Dedifferentiated amniotic fluid mesenchymal stem cell (primary cell): ENCODE data around the gene NOS1AP.
A peak's percentile ranks its signal among the peaks of the same experiment; 100 is the strongest.

Source experiments
- DNase-seq: peaks from one replicate; pipeline ENCODE4 v3.0.0-alpha.2; 2016; ENCODE audit errors: extremely low spot score

NOS1AP gene

DNA sequence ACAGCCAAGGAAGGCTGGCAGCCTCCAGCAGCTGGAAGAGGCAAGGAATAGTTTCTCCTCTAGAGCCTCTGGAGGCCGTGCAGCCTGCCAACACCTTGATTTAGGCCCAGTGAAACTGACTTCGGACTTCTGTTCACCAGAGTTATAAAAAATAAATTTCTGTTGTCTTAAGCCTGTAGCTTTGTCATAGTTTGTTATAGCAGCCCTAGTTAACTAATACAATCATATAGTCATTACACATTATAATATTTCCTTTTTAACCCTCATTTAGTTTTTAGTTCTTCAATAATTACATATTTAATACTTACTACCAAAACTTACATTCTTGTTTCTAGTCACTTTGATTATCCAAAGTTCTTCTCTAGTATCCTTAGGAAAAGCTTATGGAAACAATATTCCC is 20.3 kb downstream of the NOS1AP start:
- no peak for DNase-seq

DNA sequence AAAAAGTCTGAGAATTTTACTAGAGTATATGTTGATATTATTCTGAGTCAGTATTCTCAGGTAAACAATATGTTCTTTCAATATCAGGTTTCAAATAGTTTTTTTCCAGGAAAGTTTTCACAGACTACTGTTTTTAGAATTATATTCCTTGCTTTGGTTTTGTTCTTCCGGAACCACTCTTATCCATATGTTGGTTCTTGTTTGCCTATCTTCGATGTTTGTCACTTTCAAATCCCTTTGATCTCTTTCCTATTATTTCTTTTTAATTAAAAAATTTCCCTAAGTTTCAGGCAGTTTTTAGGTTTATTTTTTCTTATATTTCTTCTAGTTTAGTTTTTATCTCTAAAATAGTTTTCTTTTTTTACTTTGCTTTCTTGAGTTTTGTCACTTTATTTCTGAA is 20.9 kb downstream of the NOS1AP start:
- no peak for DNase-seq

DNA sequence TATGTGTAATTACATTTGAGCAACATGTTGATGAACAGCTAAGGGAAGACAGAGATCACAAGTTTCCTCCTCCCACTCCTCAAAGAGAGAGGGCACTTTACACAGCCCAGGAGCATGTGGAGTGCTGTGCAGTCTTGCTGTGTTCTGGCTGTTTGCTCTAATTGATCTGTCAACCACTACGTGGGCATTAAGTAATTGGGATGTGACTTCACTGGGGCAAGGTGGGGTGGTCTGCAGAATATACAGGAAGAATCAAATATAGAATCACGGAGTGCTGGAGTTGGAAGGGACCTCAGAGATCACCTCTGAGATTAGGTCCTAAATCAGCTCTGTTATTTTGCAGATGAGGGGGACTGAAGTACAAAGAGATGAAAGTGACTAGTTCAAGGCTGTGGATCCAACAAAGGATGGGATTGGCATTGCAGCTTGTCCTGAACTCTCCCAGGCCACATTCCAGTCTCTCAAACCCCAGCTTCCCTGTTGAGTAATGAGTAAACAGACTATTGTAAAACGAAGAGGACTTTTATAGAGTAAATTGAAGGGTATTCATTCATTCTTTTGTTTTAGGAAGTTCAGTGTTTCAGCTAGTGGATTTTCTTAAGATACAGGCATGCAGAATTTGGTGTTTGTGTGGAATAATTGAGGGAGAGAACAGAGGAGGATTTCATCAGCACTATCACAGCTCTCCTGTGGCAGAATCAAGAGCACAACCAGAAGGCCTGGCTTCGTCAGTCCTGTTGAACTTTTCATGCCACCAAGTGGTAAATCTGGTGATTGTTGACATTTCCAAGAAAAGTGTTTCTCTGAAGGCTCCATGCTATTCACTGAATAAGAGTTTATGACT is 22.4 kb downstream of the NOS1AP start:
- DNase-seq: no peak

DNA sequence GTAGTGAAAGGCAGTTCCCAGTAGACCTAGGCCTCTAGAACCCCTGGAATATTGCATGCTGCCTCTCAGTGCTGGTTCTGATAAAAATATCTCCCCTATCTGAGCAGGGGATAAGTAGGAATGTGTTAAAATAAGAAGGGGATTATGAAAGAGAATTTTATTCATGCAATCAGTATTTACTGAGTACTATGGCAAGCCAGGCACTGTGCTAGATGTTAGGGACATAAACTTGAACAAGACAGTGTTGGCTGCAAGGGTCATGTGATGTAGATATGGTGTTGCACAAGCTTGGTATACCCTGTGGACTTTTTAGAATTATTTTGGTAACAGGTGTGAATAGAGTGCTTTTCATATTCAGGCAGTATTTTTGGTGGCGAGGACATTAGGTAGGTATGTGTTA is 23.6 kb downstream of the NOS1AP start:
- no peak for DNase-seq

DNA sequence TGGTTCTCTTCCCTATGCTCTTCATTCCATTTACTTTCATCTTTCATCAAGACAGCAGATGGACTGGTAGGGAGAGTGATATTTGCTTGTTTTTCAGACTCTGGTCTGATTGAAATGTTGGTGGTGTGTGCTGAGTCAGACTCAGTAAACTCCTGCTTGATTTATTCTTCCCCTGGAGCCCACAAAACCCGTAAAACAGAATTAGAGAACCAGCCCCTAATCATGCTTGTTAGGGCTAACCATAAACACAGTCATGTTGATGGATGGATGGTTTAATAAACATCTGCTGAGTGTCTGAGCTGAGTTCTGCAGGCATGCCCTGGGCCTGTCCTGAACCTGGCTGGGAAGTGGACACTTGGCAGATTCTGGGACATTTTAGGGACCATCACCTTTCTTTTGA is 24.8 kb downstream of the NOS1AP start:
- no peak for DNase-seq

DNA sequence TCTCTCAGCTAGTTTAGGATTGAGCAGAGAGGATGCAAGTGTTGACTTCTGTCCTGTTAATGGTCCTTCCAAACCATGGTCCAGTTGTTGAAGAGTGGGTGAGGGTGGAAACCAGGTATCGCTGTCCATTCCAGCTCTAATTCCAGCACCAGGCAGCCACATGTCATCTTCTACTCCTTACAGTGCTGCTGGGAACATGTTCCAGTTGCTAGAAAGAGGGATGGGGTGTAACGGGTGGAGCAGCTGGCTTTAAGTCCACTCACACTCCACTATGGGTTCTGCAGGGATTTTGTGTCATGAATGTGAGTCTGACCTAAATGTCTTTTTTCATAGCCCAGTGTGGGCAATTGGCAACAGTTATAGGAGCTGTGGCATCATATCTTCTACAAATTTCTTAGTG is 25.2 kb downstream of the NOS1AP start:
- DNase-seq: no peak

DNA sequence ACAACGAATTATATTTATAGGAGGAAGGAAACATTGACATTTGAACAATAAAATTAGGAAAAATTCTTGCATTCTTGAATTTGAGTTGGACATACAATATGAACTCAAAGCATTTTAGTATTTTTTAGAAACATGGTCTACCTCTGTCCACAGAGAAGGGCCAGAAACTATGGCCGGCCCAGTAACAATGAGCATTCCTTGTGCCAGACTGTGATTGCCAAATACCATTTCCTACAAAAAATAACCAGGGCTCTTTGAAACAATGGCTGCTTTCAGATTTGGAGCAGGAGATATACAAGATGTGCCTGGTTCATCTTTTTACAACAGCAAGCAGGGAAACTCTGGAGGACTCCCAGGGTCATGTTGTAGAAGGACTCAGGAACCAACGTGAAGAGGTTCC is 38.4 kb downstream of the NOS1AP start:
- DNase-seq: no peak

DNA sequence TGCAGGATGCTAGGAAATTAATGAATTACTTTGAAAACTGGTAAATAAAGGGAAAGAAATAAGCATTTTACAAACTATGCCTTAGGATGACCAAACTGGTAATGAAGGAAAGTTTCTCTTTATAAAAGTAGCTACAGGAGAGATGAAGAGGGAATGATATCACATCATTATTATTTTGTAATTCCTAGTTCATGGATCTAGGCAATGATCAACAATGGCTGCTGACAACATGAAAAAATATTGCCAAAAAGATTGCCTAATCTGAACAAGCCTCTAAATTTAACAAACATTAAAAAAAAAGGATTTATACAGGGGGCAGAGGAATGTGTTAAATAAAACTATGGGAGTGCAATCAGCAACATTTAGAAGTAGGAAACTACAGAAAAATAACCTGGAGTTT is 38.9 kb downstream of the NOS1AP start:
- DNase-seq: no peak

DNA sequence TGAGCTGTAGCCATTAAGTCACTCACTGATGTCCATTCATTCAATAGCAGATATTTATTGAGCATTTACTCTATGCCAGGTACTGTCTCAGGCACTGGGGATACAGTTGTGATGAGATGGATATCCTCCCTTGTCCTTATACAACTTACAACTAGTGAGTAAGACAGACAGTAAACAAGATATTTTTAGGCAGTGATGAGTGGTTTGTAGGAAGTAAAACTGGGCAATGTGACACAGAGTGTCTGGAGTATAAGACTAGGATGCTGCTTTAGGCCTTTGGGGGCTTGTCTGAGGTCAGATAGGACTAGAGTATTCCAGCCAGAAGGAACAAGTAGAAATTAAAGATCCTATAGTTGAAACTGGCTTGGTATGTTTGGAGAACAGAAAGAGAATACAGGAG is 41.4 kb downstream of the NOS1AP start:
- no peak for DNase-seq

GRCh38 chr1:162111572-162111971 is 42.1 kb downstream of the NOS1AP start:
- no peak for DNase-seq

- DNase-seq: no peak
Observed at GRCh38 chr1:162113419-162113818, 43.9 kb downstream of the NOS1AP start.

GRCh38 chr1:162117039-162117774 is 47.7 kb downstream of the NOS1AP start:
- DNase-seq: no peak

DNA sequence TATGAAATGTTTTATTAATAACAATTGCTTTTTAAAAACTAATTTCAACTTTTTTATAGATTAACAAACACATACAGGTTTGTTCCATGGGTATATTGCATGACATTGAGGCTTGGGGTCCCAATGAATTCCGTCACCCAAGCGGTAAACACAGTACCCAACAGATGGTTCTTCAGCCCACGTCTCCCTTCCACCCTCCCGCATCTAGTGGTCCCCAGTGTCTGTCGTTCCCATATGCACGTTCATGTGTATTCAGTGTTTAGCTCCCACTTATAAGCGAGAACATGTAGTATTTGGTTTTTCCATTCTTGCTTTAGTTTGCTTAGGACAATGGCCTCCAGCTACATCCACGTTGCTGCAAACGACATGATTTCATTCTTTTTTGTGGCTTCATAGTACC is 48.6 kb downstream of the NOS1AP start:
- no peak for DNase-seq

DNA sequence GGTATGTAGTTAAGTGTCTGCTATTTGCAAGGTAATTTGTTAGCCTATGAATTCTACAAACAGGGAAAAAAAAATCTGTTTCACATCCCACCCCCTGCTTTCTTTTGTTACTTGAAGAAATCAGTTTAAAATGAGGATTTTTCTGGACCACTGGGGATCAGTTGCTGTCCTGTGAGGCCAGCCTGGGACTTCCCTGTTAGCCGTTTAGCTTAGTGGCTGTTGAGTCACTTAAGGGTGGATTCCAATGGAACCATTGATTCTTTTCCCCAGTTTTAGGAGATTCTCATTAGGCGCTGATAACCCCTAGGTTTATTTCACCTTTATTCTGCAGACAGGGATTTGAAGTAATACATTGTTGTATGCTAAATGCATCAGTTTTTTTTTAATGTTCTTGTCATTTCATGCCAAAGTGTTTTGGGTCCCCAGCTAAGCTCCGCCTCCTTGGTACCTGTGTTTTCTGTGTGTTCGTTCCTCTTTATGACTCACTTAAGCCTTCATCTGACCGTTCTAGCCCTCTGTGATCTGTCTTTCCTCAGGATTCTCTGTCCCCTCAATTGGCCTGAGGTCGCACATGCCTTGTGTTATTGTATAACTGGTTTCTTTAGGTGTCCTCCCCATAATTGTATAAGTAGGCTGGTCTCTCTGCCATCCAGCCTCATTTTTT is 59.3 kb downstream of the NOS1AP start:
- DNase-seq: no peak

DNA sequence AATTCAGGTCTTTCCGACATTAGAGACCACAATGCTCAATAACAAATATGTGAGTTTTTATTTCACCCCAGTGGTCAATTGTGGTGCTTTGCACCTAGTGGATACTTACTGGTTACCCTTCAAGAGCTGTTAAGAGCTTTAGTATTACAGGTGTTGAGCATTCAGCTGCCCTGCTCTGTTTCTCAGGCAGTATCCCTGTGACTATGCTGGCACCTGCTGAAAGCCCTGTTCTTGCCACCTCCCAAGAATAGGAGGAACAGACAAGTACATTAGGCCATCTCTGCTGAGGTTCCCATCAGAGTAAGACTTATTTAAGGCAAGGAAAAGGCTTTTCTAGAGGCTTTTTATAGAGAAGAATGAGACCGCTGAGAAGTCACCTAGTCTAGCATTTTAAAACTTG is 60.8 kb downstream of the NOS1AP start:
- DNase-seq: no peak

GRCh38 chr1:162131400-162132321 is 62.2 kb downstream of the NOS1AP start:
- no peak for DNase-seq

DNA sequence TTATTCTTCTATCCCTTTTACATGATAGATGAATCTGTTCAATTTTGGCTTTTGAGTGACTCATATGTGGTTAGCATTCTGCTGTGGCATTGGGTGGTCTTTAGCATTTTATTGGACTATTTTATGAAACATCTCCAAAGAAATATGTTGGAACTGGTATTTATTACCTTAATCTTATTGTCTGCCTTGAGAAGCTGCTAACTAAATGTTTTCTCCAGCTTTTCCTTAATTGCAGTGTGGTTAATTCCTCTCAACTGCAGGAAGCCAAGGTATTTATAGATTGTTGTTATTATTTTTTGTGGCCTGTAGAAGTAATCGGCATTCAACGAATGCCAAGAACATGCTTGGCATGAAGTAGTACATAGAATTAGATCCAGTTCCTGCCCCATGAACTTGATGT is 64.1 kb downstream of the NOS1AP start:
- no peak for DNase-seq

DNA sequence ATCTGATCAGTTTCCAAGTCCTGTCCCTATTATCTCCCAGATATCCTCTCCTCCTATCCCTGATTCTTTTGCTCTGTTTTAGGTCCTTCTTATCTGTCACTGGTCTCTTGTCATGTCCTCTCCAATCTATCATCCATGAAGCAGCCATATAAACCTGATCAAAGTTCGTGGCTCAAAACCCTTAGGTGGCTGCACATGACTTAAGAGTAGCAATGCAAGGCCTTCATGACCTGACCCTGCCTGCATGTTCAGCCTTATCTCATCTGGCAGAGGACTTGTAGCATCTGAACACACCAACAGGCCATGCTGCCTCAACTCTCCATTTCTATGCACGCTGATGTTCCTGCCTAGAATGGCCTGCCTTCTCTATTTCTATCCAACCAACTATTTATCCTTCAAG is 65.2 kb downstream of the NOS1AP start:
- no peak for DNase-seq

GRCh38 chr1:162135271-162135775 is 65.8 kb downstream of the NOS1AP start:
- no peak for DNase-seq

DNA sequence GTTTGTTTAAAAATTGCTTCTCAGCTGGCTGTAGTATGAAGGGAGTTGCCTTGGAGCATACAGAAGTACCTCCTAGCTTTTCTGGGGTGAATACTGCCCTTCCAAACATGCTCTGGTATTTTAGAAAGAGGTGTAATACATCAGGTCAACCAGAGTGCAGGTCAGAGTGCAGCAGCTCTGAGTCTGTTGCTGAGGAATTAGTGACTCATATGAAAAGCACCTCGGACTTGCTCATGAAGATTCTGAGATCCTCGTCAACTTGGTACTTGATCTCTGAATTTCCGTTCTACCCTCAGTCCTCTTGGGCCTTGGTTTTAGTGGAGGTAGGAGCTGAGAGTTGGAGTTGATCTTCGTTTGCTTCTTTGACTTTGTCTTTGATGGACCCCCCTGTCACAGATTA is 67.3 kb downstream of the NOS1AP start:
- DNase-seq: peak; percentile 45

- DNase-seq: no peak
Observed at GRCh38 chr1:162137179-162137960, 67.9 kb downstream of the NOS1AP start.
